Measurements from ENCODE around the gene GTF2A1L.

DNA sequence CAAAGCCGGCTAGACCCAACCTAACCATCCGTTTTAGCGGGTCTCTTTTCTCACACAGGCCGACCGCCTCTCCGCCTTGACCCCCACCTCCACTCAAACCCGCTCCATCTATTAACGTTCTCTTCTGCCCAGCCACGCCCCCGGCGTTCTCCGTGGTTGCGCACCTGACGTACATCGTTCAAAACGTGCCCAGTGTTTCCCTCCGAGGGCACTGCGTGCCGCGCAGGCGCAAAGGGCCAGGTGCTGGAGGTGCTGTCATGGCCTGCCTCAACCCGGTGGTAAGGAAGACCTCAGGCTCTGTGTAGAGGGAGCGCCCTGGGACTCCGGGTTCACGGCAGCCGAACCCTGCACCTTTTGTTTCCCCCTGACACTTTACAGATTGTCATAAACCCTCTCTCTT, at the start of gene GTF2A1L:
- TF ChIP-seq, protein P1, sequence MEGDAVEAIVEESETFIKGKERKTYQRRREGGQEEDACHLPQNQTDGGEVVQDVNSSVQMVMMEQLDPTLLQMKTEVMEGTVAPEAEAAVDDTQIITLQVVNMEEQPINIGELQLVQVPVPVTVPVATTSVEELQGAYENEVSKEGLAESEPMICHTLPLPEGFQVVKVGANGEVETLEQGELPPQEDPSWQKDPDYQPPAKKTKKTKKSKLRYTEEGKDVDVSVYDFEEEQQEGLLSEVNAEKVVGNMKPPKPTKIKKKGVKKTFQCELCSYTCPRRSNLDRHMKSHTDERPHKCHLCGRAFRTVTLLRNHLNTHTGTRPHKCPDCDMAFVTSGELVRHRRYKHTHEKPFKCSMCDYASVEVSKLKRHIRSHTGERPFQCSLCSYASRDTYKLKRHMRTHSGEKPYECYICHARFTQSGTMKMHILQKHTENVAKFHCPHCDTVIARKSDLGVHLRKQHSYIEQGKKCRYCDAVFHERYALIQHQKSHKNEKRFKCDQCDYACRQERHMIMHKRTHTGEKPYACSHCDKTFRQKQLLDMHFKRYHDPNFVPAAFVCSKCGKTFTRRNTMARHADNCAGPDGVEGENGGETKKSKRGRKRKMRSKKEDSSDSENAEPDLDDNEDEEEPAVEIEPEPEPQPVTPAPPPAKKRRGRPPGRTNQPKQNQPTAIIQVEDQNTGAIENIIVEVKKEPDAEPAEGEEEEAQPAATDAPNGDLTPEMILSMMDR (IDR thresholded peaks at IDR 0.05) = no peak
- TF ChIP-seq POLR2A (IDR thresholded peaks at IDR 0.05) = no peak
- no peak for TF ChIP-seq POLR2AphosphoS5 (IDR thresholded peaks at IDR 0.05)
- TF ChIP-seq EP300 (IDR thresholded peaks at IDR 0.05) = no peak
